Smooth muscle cell (in vitro differentiated cells): ENCODE measurements around the gene PPIG. TPM values are rescaled to one million over a fixed set of nuclear protein-coding genes. Genes with fewer than 3 reads are reported as not detected.
"Not testable (repeated sequence)": the region's sequence is repeated elsewhere in the genome, so short reads cannot be mapped to it uniquely, and the experiment has no call there.

Experiments used
- DNase-seq: peaks from one replicate; lab custom pipeline; 2025; ENCODE audit not compliant: unreplicated experiment; lab: John Stamatoyannopoulos, UW
- H2AFZ ChIP-seq: fragments of 200-600 bp; sonication (generic); 2 replicates; pipeline ENCODE4 v1.6.0; 2016; ENCODE audit warnings: antibody characterized with exemption, low read depth, mild to moderate bottlenecking
- H3F3A ChIP-seq: fragments of 200-600 bp; sonication (generic); 2 replicates; pipeline ENCODE4 v1.6.0; 2017; ENCODE audit warnings: antibody characterized with exemption, low read depth
- H3K27ac ChIP-seq: fragments of 200-600 bp; sonication (generic); 2 replicates; pipeline ENCODE4 v1.5.1; 2016; ENCODE audit warnings: low read depth, mild to moderate bottlenecking
- H3K27me3 ChIP-seq: fragments of 200-600 bp; sonication (generic); 2 replicates; pipeline ENCODE4 v1.6.1; 2016; ENCODE audit warnings: low read depth, mild to moderate bottlenecking
- H3K36me3 ChIP-seq: fragments of 200-600 bp; sonication (generic); 2 replicates; pipeline ENCODE4 v1.5.1; 2016; ENCODE audit warnings: low read depth
- H3K4me1 ChIP-seq: fragments of 200-600 bp; sonication (generic); 2 replicates; pipeline ENCODE4 v1.5.1; 2016; ENCODE audit warnings: low read depth
- H3K4me2 ChIP-seq: fragments of 200-600 bp; sonication (generic); 2 replicates; pipeline ENCODE4 v1.6.0; 2016; ENCODE audit warnings: mild to moderate bottlenecking
- H3K4me3 ChIP-seq: fragments of 200-600 bp; sonication (generic); 2 replicates; pipeline ENCODE4 v1.5.1; 2016; ENCODE audit warnings: mild to moderate bottlenecking
- H3K79me2 ChIP-seq: fragments of 200-600 bp; sonication (generic); 2 replicates; pipeline ENCODE4 v1.6.0; 2016; ENCODE audit warnings: low read depth, mild to moderate bottlenecking
- H3K9ac ChIP-seq: fragments of 200-600 bp; sonication (generic); 2 replicates; pipeline ENCODE4 v1.6.0; 2016; ENCODE audit warnings: low read depth
- H3K9me3 ChIP-seq: fragments of 200-600 bp; sonication (generic); replicated peaks from 2 replicates; pipeline ENCODE4 v1.5.1; 2016; ENCODE audit warnings: low read depth
- H4K20me1 ChIP-seq: fragments of 200-600 bp; sonication (generic); 2 replicates; pipeline ENCODE4 v1.6.0; 2016; ENCODE audit warnings: low read depth
- WGBS: methylation state at CpG from one replicate; pipeline ENCODE4 v1.1.7; 2016; ENCODE audit warnings: low lambda C conversion rate; 5-methylcytosine and 5-hydroxymethylcytosine counted together
- polyA plus RNA-seq: library from polyadenylated mRNA; unstranded; fragments of >200 nt; fragmentation: Nextera tagmentation; extraction: Ambion mirVana; gene quantifications from 2 replicates; pipeline ENCODE4 v1.2.1, GENCODE V29; 2016
- total RNA-seq: library from RNA; depleted of rRNA; stranded (reverse); fragments of >200 nt; gene quantifications from 2 replicates; pipeline ENCODE4 v1.2.3, GENCODE V29; 2014
- TF ChIP-seq, protein P1 (sequence below): fragments of 200-600 bp; sonication (generic); IDR thresholded peaks from 2 replicates; pipeline ENCODE4 v1.5.1; 2017; ENCODE audit warnings: borderline replicate concordance, mild to moderate bottlenecking, antibody characterized with exemption; ENCODE audit not compliant: insufficient read depth, poor library complexity, severe bottlenecking

Gene PPIG
- total and polyA plus RNA-seq, 2 experiments from 2014 or later = 34.4 to 51.1 TPM

DNA sequence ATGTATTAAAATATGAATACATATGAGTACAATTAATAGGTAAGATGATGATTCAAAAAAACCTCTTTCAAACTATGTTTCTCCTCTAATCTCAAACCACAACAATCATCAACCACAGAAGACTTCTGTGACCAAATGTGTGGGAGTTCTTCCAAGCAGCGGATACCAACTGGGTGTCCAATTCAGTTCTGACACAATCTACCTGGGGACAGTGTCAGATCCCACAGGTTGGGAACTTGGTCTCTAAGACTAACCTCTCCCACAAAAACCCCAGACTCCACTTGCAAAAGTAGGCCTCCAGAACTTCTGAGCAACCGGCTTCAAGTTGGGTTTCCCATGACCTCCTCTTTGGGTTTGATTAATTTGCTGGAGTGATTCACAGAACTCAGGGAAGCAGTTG is 37.4 kb upstream of the PPIG start:
- Histone ChIP-seq H2AFZ (no peak overlapping the region), H4K20me1 (no peaks in the 10 kb centered on the region), H3K36me3 (peaks cover 20% of the 10 kb centered on the region), H3K9me3 (no peaks in the 10 kb centered on the region), H3K27ac (no peak overlapping the region), H3K4me2 (no peak overlapping the region), H3K4me1 (no peaks in the 10 kb centered on the region), H3K79me2 (no peaks in the 10 kb centered on the region), H3K27me3 (no peaks in the 10 kb centered on the region), H3K9ac (no peak overlapping the region), H3F3A (no peaks in the 10 kb centered on the region), H3K4me3 (no peak overlapping the region)
- WGBS = 90% methylated on average over 2 of the region's 2 CpGs
- no peak for DNase-seq
- TF ChIP-seq, protein P1, sequence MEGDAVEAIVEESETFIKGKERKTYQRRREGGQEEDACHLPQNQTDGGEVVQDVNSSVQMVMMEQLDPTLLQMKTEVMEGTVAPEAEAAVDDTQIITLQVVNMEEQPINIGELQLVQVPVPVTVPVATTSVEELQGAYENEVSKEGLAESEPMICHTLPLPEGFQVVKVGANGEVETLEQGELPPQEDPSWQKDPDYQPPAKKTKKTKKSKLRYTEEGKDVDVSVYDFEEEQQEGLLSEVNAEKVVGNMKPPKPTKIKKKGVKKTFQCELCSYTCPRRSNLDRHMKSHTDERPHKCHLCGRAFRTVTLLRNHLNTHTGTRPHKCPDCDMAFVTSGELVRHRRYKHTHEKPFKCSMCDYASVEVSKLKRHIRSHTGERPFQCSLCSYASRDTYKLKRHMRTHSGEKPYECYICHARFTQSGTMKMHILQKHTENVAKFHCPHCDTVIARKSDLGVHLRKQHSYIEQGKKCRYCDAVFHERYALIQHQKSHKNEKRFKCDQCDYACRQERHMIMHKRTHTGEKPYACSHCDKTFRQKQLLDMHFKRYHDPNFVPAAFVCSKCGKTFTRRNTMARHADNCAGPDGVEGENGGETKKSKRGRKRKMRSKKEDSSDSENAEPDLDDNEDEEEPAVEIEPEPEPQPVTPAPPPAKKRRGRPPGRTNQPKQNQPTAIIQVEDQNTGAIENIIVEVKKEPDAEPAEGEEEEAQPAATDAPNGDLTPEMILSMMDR = no peak

DNA sequence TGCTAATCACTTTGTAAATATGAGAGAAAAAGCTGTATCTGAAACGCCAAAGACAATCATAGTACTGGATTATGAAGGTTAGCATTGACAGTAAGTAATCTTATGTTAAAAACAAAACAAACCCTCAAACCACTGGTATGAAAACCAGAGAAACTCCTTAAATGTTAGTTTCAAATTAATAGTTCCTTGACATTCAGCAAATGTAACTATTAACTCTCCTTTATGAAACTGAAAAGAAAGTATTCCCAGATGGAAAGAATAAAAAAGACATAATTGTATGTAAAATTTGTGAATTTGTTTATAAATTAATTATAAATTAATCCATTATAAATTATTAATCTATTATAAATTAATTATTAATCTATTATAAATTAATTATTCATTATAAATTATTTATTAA is 22.8 kb upstream of the PPIG start:
- Histone ChIP-seq H3K27me3 (no peaks in the 10 kb centered on the region), H3K79me2 (no peaks in the 10 kb centered on the region), H4K20me1 (no peaks in the 10 kb centered on the region), H3K4me1 (no peaks in the 10 kb centered on the region), H3K4me3 (no peak overlapping the region), H3K27ac (no peak overlapping the region), H3K9ac (no peak overlapping the region), H3F3A (no peaks in the 10 kb centered on the region), H2AFZ (no peak overlapping the region), H3K9me3 (no peaks in the 10 kb centered on the region), H3K36me3 (no peaks in the 10 kb centered on the region), H3K4me2 (no peak overlapping the region)
- TF ChIP-seq, protein P1 = no peak
- no peak for DNase-seq
- WGBS = 100% methylated on average over 1 of the region's 1 CpG

DNA sequence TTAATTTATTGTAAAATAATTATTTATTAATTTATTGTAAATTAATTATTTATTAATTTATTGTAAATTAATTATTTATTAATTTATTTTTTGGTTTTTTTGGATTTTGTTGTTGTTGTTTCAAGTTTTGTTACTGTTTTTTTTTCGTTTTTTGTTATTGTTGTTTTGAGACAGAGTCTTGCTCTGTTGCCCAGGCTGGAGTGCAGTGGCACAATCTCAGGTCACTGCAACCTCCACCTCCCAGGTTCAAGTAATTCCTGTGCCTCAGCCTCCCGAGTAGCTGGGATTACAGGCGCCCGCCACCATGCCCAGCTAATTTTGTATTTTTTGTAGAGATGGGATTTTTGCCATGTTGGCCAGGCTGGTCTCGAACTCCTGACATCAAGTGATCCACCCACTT is 22.1 kb upstream of the PPIG start:
- not testable (repeated sequence) for H3K9me3 ChIP-seq, H3K27me3 ChIP-seq, DNase-seq, H3K9ac ChIP-seq, H2AFZ ChIP-seq, H3F3A ChIP-seq, H3K4me2 ChIP-seq, H4K20me1 ChIP-seq, H3K79me2 ChIP-seq, H3K4me1 ChIP-seq, H3K36me3 ChIP-seq, H3K27ac ChIP-seq, H3K4me3 ChIP-seq
- 95% methylated on average over 5 of the region's 5 CpGs for WGBS

DNA sequence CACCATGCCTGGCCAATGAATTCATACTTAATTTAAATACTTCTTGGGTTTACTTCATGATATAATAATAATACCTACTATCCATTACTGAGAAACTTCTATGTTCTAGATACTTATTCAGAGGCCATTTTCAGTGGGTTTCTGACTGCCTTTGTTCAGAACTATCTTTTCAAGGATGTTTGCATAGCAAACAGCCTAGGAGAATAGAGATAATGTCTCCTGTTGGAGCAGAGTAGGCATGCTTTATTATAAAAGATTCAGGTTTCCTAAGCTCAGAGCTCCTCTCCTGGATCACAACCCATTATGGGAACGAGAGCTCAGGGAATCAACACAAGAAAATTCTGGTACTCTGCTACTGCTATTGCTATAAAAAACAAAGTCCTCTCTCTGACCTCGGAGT is 21.6 kb upstream of the PPIG start:
- no peak overlapping the region for H2AFZ ChIP-seq
- no peak overlapping the region for H3K4me3 ChIP-seq
- 90% methylated on average over 2 of the region's 2 CpGs for WGBS
- no peak for DNase-seq
- H3F3A ChIP-seq = no peaks in the 10 kb centered on the region
- no peak overlapping the region for H3K27ac ChIP-seq
- H3K4me2 ChIP-seq = no peak overlapping the region
- no peaks in the 10 kb centered on the region for H3K9me3 ChIP-seq
- no peaks in the 10 kb centered on the region for H3K4me1 ChIP-seq
- TF ChIP-seq, protein P1 = no peak
- H3K79me2 ChIP-seq = peaks cover 5% of the 10 kb centered on the region
- H3K9ac ChIP-seq = no peak overlapping the region
- no peaks in the 10 kb centered on the region for H3K27me3 ChIP-seq
- no peaks in the 10 kb centered on the region for H4K20me1 ChIP-seq
- H3K36me3 ChIP-seq = no peaks in the 10 kb centered on the region
